CD4-positive, CD25-positive, alpha-beta regulatory T cell (primary cell): ENCODE measurements around the gene NKX2-1. TPM values are rescaled to one million over a fixed set of nuclear protein-coding genes. Genes with fewer than 3 reads are reported as not detected.

ENCODE experiments used
- ATAC-seq, 2 donors: fragments of 150-1000 bp; cut with Tn5 transposase; one replicate each; pipeline ENCODE4 v1.10.0; 2021; ENCODE audit warnings: low read depth in 2 of 2, moderate number of reproducible peaks in 2 of 2, moderate library complexity in 1 of 2
- DNase-seq, 3 donors: peaks; one replicate each; pipeline versions ENCODE4 v3.0.0 to v3.0.0-alpha.2; 2012 to 2022; ENCODE audit warnings: mixed read lengths in 1 of 3
- H3K27ac ChIP-seq: one replicate; pipeline ENCODE4 v1.7.0; 2013; ENCODE audit warnings: mild to moderate bottlenecking, low read length; ENCODE audit not compliant: insufficient read depth, poor library complexity, severe bottlenecking
- H3K27me3 ChIP-seq: one replicate; pipeline ENCODE4 v1.7.0; 2013; ENCODE audit warnings: low read length; ENCODE audit not compliant: control insufficient read depth, insufficient read depth
- H3K36me3 ChIP-seq: one replicate; pipeline ENCODE4 v1.7.0; 2013; ENCODE audit warnings: mild to moderate bottlenecking, low read length, moderate library complexity; ENCODE audit not compliant: control insufficient read depth, insufficient read depth
- H3K4me1 ChIP-seq: 2 replicates; pipeline ENCODE4 v1.7.0; 2013; ENCODE audit warnings: mild to moderate bottlenecking, low read length; ENCODE audit not compliant: insufficient read depth, control insufficient read depth, poor library complexity, severe bottlenecking
- H3K4me3 ChIP-seq: one replicate; pipeline ENCODE4 v1.7.0; 2013; ENCODE audit warnings: low read depth, mild to moderate bottlenecking, low read length, moderate library complexity
- H3K9me3 ChIP-seq, 2 experiments: 1 replicate in 1 of 2; 2 replicates in 1 of 2; pipeline ENCODE4 v1.7.0; 2013; ENCODE audit warnings: low read length in 2 of 2, mild to moderate bottlenecking in 1 of 2, moderate library complexity in 1 of 2; ENCODE audit not compliant: control insufficient read depth in 2 of 2
- H3K27ac Mint-ChIP-seq, 3 donors: one replicate each; pipeline ENCODE4 v1.8.0; 2020 to 2022; ENCODE audit warnings: mild to moderate bottlenecking in 3 of 3, mixed read lengths in 3 of 3, moderate library complexity in 2 of 3
- H3K27me3 Mint-ChIP-seq: one replicate; pipeline ENCODE4 v1.8.0; 2022; ENCODE audit warnings: mild to moderate bottlenecking, mixed read lengths
- H3K36me3 Mint-ChIP-seq: one replicate; pipeline ENCODE4 v1.8.0; 2020; ENCODE audit warnings: mixed read lengths
- H3K4me1 Mint-ChIP-seq, 4 donors: one replicate each; pipeline ENCODE4 v1.8.0; 2020 to 2022; ENCODE audit warnings: mixed read lengths in 4 of 4, mild to moderate bottlenecking in 1 of 4
- H3K4me3 Mint-ChIP-seq, 4 donors: one replicate each; pipeline ENCODE4 v1.8.0; 2020 to 2022; ENCODE audit warnings: mild to moderate bottlenecking in 4 of 4, mixed read lengths in 4 of 4, moderate library complexity in 3 of 4
- H3K9me3 Mint-ChIP-seq, 7 donors: one replicate each; pipeline ENCODE4 v1.8.0; 2020 to 2022; ENCODE audit warnings: mixed read lengths in 7 of 7, mild to moderate bottlenecking in 3 of 7, moderate library complexity in 2 of 7
- polyA plus RNA-seq, 4 donors: library from polyadenylated mRNA; unstranded; fragments of 300-500 nt; fragmentation: Illumina TruSeq; gene quantifications; one replicate each; pipeline ENCODE4 v1.2.3, GENCODE V29; 2021
- total RNA-seq: library from RNA; stranded (reverse); gene quantifications from one replicate; pipeline ENCODE4 v1.2.3, GENCODE V29; 2022

NKX2-1 gene
- total and polyA plus RNA-seq, 5 donors from 2014 or later, result not detected

DNA sequence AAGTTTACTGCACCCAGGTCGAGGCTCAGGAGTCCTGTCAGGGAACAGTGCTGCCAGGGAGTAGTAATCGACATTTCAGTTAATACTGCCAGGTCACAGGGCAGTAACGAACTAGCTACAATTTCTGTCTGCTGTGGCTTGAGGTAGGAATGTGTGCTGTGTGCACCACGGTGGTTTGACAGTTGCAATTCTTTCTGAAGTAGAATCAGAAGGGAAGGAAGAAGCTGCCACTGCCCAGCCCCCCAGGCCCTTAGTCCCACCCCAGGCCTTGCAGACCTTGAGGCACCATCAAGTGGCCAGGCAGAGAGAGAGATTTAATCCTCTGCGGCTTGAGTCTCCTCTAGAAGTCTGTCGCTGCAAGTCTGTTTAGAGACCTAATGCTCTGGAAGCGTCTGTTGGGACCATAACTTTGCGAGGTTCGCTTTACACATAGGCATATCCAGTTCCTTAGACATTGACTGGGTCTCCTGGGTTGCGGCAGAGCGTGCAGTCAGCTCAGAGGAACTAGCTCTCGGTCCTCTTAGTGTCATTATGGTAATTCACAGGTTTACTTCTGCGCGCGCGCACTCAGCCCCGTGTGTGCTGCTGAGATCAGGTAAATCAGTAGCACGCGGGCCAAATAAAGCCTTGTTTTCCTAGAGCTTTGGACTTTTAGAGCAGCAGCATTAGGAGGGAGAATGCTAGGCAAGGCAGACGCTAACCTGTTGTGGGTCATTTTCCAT lies 9.8 kb downstream of the NKX2-1 start:
- no peak overlapping the region for H3K4me3 ChIP-seq
- peaks cover 11% of the 10 kb centered on the region for H3K36me3 Mint-ChIP-seq
- no peaks in the 10 kb centered on the region for H3K4me1 ChIP-seq
- peaks cover 0 to 14% (median 6%) of the 10 kb centered on the region in 4 donors for H3K4me1 Mint-ChIP-seq
- DNase-seq (no peak), ATAC-seq (no peak)
- H3K36me3 ChIP-seq, result no peaks in the 10 kb centered on the region
- no peak overlapping the region for H3K27ac ChIP-seq
- peaks cover 84% of the 10 kb centered on the region for H3K27me3 Mint-ChIP-seq
- H3K27me3 ChIP-seq, result peaks cover 53% of the 10 kb centered on the region
- peaks cover 0 to 20% (median 0%) of the 10 kb centered on the region in 7 donors for H3K9me3 Mint-ChIP-seq
- H3K27ac Mint-ChIP-seq, result no peak overlapping the region
- H3K4me3 Mint-ChIP-seq, result no peak overlapping the region
- H3K9me3 ChIP-seq, result no peaks in the 10 kb centered on the region

DNA sequence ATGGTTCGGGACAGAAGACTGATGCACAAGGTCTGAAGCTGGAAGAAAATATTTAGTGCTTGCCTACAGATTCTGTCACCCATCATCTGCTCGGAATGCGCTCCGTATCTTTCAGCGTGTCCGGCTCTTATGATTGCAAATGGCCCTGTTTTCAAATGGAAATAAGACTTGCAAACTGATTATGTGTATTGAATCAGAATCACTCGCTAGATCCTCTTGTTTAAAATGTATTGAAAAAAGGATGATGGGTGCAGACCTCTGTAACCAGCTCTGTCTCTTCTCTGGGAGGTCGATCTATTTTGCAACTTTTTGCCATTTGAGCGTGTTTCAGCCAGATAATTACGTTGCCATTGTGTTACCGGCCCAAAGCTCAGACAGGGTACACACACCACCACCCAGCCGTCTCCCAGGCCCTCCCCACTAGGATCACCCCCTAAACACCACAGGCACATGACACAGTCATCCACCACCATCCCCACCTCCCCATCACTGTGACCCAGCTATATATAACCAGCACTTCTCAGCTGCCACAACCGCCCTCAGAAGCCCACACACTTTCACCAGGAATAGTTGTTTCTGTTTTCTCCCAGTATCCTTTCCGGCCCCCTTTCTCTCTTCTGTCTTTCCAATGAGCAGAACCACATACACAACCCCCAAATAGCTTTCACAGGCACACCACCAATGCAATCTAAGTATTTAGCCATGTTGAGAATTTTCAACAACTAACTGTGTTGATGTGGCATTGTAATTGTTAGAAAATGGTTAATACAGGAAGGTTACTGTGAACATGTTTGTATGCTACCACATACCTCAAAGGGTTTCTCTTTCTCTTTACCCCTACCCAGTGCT lies 10.7 kb downstream of the NKX2-1 start:
- DNase-seq (no peak), ATAC-seq (no peak)
- Mint-ChIP-seq H3K36me3 (peaks cover 7% of the 10 kb centered on the region), H3K4me3 (no peak overlapping the region), H3K4me1 (peaks cover 0 to 19% (median 12%) of the 10 kb centered on the region in 4 donors), H3K27me3 (peaks cover 84% of the 10 kb centered on the region), H3K9me3 (peaks cover 0 to 20% (median 0%) of the 10 kb centered on the region in 7 donors), H3K27ac (no peak overlapping the region)
- H3K36me3 ChIP-seq, result no peaks in the 10 kb centered on the region
- no peak overlapping the region for H3K4me3 ChIP-seq
- H3K4me1 ChIP-seq, result no peaks in the 10 kb centered on the region
- H3K27me3 ChIP-seq, result peaks cover 58% of the 10 kb centered on the region
- H3K27ac ChIP-seq, result no peak overlapping the region
- H3K9me3 ChIP-seq, result no peaks in the 10 kb centered on the region

DNA sequence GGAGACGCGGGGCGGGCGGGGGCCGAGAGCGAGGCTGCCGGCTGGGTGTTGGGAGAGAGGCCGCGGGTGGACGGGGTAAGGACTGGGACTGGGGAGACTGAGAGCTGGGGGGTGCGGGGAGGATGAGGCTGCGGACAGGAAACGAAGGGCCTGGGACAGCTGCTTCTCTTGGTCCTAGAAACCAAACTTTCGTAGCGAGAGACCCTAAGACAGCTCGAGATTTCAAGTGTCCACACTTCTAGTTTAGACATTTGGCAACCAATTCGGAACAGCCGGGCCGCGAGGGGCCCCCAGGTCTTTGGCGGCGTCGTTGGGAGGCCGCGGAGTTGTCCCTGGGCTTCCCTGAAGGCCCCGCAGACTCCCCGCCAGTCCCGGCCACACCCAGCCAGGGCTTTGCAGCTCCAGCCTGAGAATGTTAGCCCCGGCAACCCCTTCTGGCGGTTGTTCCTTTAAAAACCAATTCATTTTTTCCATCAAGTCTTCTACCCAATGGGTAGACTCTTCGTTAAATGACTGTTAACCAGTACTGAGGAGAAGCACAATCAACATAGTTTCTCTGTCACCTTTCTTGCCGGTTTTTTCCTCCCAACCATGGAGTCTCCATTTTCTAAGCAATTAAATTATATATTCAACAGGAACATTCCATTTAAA lies 11.5 kb downstream of the NKX2-1 start:
- Mint-ChIP-seq H3K36me3 (peaks cover 7% of the 10 kb centered on the region), H3K4me3 (no peak overlapping the region), H3K4me1 (peaks cover 0 to 23% (median 14%) of the 10 kb centered on the region in 4 donors), H3K27me3 (peaks cover 80% of the 10 kb centered on the region), H3K9me3 (peaks cover 0 to 18% (median 2%) of the 10 kb centered on the region in 7 donors), H3K27ac (no peak overlapping the region)
- Histone ChIP-seq H3K27ac (no peak overlapping the region), H3K27me3 (peaks cover 58% of the 10 kb centered on the region), H3K4me1 (no peaks in the 10 kb centered on the region), H3K9me3 (no peaks in the 10 kb centered on the region), H3K36me3 (no peaks in the 10 kb centered on the region), H3K4me3 (no peak overlapping the region)
- no peak for ATAC-seq
- no peak for DNase-seq

- no peaks in the 10 kb centered on the region for H3K4me1 ChIP-seq
- Mint-ChIP-seq H3K27ac (no peak overlapping the region), H3K36me3 (peaks cover 7% of the 10 kb centered on the region), H3K27me3 (peaks cover 79% of the 10 kb centered on the region), H3K9me3 (peaks cover 0 to 19% (median 3%) of the 10 kb centered on the region in 7 donors), H3K4me1 (peaks cover 0 to 23% (median 14%) of the 10 kb centered on the region in 4 donors), H3K4me3 (no peak overlapping the region)
- H3K4me3 ChIP-seq, result no peak overlapping the region
- H3K27me3 ChIP-seq, result peaks cover 61% of the 10 kb centered on the region
- no peaks in the 10 kb centered on the region for H3K9me3 ChIP-seq
- H3K27ac ChIP-seq, result no peak overlapping the region
- DNase-seq (no peak), ATAC-seq (no peak)
- no peaks in the 10 kb centered on the region for H3K36me3 ChIP-seq
These were observed 12.1 kb downstream of the NKX2-1 start for GRCh38 chr14:36507847-36508417.

DNA sequence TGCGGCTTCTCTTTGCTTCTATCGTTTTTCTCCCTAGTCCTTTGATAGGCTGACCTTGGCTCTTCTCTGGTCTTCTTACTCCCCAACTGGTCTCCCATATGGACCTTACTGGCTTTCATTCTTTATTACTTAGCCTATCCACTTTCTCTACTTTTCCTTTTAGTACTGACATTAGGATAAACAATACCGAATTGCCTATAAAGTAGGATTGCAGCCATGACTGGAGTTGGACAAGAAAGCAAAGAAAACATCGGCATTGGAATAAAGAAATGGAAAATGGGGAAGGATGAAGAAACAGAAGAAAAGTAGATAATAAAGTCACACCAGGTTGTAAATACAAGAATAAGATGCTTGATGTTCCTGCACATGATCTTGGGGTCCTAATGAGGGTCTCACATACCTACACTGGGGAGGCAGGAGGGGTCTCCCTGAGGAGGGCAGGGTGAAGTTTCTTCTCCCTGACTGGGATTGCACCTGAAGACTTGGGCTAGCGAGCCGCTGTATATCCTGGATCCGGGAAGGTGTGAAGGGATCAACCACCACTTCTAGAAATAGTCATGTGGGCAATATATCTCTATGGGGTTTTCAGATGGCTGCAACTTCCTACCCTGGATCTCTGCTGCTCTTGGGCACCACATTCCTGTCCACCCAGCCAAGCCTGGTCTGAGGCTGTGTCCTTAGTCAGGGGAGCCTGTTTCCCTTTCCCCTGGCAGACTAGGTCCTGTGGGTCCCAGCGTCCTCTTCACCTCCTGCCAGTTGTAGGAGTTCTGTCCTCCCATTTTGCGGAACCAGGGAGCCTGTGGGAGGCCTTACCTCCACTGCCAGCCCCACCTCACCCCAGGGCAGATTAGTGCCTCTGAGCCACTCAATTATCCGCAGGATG lies 13.1 kb downstream of the NKX2-1 start:
- Histone ChIP-seq H3K4me3 (no peak overlapping the region), H3K27me3 (peaks cover 58% of the 10 kb centered on the region), H3K27ac (no peak overlapping the region), H3K4me1 (no peaks in the 10 kb centered on the region), H3K36me3 (no peaks in the 10 kb centered on the region), H3K9me3 (no peaks in the 10 kb centered on the region)
- Mint-ChIP-seq H3K27me3 (peaks cover 79% of the 10 kb centered on the region), H3K9me3 (peaks cover 0 to 19% (median 3%) of the 10 kb centered on the region in 7 donors), H3K27ac (no peak overlapping the region), H3K4me1 (peaks cover 0 to 23% (median 11%) of the 10 kb centered on the region in 4 donors), H3K4me3 (peak overlapping the region in 2 of 4 donors; percentile 17 to 44), H3K36me3 (peaks cover 7% of the 10 kb centered on the region)
- DNase-seq, result no peak
- ATAC-seq, result no peak

DNA sequence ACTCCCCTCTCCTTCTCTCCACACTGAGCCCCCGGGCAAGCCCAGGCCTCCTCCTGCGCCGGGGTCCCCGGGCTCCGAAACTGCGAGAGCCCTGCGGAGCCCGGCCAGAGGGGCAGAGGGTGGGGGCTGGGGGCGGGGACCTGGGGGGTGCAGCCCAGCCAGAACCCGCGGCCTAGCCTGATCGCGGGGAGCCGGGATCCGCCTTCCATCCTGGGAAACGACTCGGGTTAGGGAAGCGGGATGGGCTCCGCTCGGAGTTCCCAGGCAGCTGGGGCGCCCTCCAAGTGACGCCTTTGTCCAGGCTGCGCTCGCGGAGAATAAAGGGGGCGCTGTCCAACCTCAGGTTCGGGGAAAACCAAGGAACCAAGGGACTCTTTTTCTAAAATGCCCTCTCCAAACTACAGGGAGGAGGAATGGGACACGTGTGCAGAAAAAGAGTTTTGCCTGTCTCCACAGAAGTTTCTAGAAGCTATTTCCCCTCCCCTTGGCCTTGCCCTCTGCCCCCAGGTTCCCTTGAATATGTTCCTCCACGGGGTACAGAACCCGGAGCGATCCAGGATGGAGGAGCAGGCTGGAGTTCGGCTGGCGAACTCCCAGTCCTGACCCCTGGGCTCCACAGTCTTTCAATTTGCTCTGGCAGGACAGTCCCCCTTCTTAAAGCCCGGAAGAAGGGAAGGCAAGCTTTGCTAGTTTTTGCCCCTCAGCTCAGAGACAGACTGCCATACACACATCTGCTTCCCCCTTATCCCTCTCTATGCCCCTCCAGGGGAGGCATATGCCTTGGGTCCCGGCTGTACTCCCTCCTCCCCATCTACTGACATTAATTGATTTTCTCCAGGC lies 13.9 kb downstream of the NKX2-1 start:
- ATAC-seq, result no peak
- H3K27me3 ChIP-seq, result peaks cover 55% of the 10 kb centered on the region
- no peak for DNase-seq
- H3K36me3 ChIP-seq, result no peaks in the 10 kb centered on the region
- H3K4me1 ChIP-seq, result no peaks in the 10 kb centered on the region
- Mint-ChIP-seq H3K27ac (no peak overlapping the region), H3K4me1 (peaks cover 0 to 23% (median 11%) of the 10 kb centered on the region in 4 donors), H3K9me3 (peaks cover 0 to 19% (median 3%) of the 10 kb centered on the region in 7 donors), H3K4me3 (peak overlapping the region in 2 of 4 donors; percentile 39 to 44), H3K36me3 (peaks cover 7% of the 10 kb centered on the region), H3K27me3 (peaks cover 82% of the 10 kb centered on the region)
- no peak overlapping the region for H3K4me3 ChIP-seq
- no peak overlapping the region for H3K27ac ChIP-seq
- H3K9me3 ChIP-seq, result no peaks in the 10 kb centered on the region
